Stimulated activated naive CD8-positive, alpha-beta T cell treated with anti-CD3 and anti-CD28 coated beads, Interleukin-15, Interleukin-2, amounts not matched to agents 100 ng/mL and 50 ng/mL, for 24 hours (primary cell): ENCODE measurements around the gene SKAP2.

ENCODE experiments used
- H3K27ac Mint-ChIP-seq: one replicate; pipeline ENCODE4 v1.8.0; 2021; ENCODE audit warnings: mild to moderate bottlenecking, mixed read lengths
- H3K27me3 Mint-ChIP-seq: one replicate; pipeline ENCODE4 v1.8.0; 2021; ENCODE audit warnings: mixed read lengths
- H3K36me3 Mint-ChIP-seq: one replicate; pipeline ENCODE4 v1.8.0; 2021; ENCODE audit warnings: low read depth, mixed read lengths
- H3K4me1 Mint-ChIP-seq: one replicate; pipeline ENCODE4 v1.8.0; 2021; ENCODE audit warnings: low read depth, mixed read lengths
- H3K4me3 Mint-ChIP-seq: one replicate; pipeline ENCODE4 v1.8.0; 2021; ENCODE audit warnings: mild to moderate bottlenecking, mixed read lengths
- H3K9me3 Mint-ChIP-seq: one replicate; pipeline ENCODE4 v1.8.0; 2021; ENCODE audit warnings: mixed read lengths

Gene SKAP2

GRCh38 chr7:26642416-26642815, 222.0 kb downstream of the SKAP2 start:
- no peak overlapping the region for H3K4me3 Mint-ChIP-seq
- no peaks in the 10 kb centered on the region for H3K4me1 Mint-ChIP-seq
- no peaks in the 10 kb centered on the region for H3K9me3 Mint-ChIP-seq
- no peaks in the 10 kb centered on the region for H3K27me3 Mint-ChIP-seq
- H3K36me3 Mint-ChIP-seq = no peaks in the 10 kb centered on the region
- H3K27ac Mint-ChIP-seq = no peak overlapping the region

DNA sequence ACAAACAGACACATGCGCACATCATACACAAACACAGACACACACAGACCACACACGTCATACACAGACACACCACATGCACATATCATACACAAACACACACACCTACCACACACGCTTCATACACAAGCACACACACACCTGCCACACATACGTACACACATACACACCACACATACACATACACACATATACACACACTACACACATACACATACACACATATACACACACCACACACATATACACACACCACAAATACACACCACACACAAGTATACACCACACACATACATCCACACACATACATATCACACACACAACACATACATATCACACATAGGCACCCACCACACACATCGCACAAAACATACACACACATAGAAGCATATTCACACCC, 224.7 kb downstream of the SKAP2 start:
- Mint-ChIP-seq H3K9me3 (no peaks in the 10 kb centered on the region), H3K27me3 (no peaks in the 10 kb centered on the region), H3K4me1 (no peaks in the 10 kb centered on the region), H3K4me3 (no peak overlapping the region), H3K27ac (no peak overlapping the region), H3K36me3 (no peaks in the 10 kb centered on the region)

GRCh38 chr7:26639111-26639510, 225.3 kb downstream of the SKAP2 start:
- no peaks in the 10 kb centered on the region for H3K27me3 Mint-ChIP-seq
- H3K4me3 Mint-ChIP-seq = no peak overlapping the region
- H3K9me3 Mint-ChIP-seq = no peaks in the 10 kb centered on the region
- H3K27ac Mint-ChIP-seq = no peak overlapping the region
- no peaks in the 10 kb centered on the region for H3K36me3 Mint-ChIP-seq
- no peaks in the 10 kb centered on the region for H3K4me1 Mint-ChIP-seq

GRCh38 chr7:26638140-26638539, 226.2 kb downstream of the SKAP2 start:
- Mint-ChIP-seq H3K27me3 (no peaks in the 10 kb centered on the region), H3K27ac (no peak overlapping the region), H3K4me1 (no peaks in the 10 kb centered on the region), H3K4me3 (no peak overlapping the region), H3K36me3 (no peaks in the 10 kb centered on the region), H3K9me3 (no peaks in the 10 kb centered on the region)

GRCh38 chr7:26637610-26638009, 226.8 kb downstream of the SKAP2 start:
- Mint-ChIP-seq H3K36me3 (no peaks in the 10 kb centered on the region), H3K27me3 (no peaks in the 10 kb centered on the region), H3K9me3 (no peaks in the 10 kb centered on the region), H3K4me1 (no peaks in the 10 kb centered on the region), H3K27ac (no peak overlapping the region), H3K4me3 (no peak overlapping the region)

DNA sequence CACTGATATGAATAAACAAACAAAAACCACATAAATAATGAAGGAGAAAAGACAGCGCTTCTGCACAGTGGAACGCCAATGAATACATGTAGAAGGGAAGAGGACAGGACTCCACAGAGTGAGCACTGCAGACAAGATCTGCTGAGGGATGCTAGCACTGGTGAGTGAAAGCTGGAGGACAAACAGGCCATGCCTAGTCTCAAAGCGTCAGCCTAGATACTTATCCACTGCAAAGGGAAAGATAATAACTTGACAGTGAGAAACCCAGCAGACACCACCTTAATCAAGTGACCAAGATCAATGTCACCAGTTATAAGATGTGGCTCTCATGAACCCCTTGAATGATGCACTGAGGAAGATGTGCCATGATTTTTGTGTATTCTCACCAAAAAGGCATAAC, 227.6 kb downstream of the SKAP2 start:
- no peak overlapping the region for H3K4me3 Mint-ChIP-seq
- H3K9me3 Mint-ChIP-seq = no peaks in the 10 kb centered on the region
- H3K27me3 Mint-ChIP-seq = no peaks in the 10 kb centered on the region
- H3K4me1 Mint-ChIP-seq = no peaks in the 10 kb centered on the region
- H3K36me3 Mint-ChIP-seq = no peaks in the 10 kb centered on the region
- no peak overlapping the region for H3K27ac Mint-ChIP-seq

- Mint-ChIP-seq H3K36me3 (no peaks in the 10 kb centered on the region), H3K9me3 (no peaks in the 10 kb centered on the region), H3K4me3 (no peak overlapping the region), H3K4me1 (no peaks in the 10 kb centered on the region), H3K27ac (no peak overlapping the region), H3K27me3 (no peaks in the 10 kb centered on the region)
Observed at GRCh38 chr7:26633557-26633956, 230.8 kb downstream of the SKAP2 start.

DNA sequence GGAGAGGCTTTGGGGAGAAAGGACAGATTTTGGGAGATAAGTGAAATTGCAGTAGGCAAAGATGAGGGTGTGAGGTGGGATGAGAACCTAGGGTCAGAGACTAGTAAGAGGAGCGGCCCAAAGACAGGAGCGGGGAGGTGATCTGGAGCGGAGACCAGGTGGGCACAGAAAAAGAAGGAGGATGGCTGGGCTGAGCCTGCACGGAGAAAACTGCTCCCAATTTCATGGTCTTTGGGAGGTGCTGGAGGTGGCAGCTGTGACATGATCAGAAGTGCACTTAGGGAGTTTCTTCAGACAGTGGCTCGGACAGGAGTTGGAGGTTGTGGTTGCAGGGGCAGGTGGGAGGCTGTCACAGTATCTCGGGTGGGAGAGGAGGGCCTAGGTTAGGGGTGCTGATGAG, 232.8 kb downstream of the SKAP2 start:
- H3K4me3 Mint-ChIP-seq = no peak overlapping the region
- no peaks in the 10 kb centered on the region for H3K36me3 Mint-ChIP-seq
- no peaks in the 10 kb centered on the region for H3K27me3 Mint-ChIP-seq
- no peaks in the 10 kb centered on the region for H3K4me1 Mint-ChIP-seq
- no peaks in the 10 kb centered on the region for H3K9me3 Mint-ChIP-seq
- no peak overlapping the region for H3K27ac Mint-ChIP-seq

DNA sequence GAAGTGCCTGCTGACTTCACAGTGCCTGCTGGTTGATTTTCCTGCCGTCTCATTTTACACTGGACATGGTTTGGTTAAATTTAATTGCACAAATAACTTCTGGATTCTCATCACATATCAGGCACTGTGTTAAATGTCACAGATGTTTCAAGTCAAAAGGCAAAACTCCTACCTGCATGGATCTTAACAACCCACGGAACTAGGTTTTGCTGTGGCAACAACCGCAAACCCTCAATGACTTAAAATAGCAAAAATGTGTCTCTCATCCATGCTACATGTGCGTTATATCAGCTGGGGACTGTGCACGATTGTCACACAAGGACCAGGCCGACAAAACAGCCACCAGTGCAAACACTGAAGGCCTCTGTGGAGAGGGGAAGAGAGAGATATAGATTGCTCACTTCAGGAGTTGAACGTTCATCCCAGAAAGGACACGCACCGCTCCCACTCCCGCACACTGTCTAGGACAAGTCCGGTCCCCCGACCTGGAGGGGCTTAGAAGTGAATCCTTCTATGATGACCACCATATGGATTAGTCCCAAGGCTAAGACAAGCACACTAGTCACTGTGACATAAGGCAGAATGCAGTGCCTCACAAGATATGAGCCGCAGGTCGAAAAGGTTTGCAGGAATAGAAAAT, 233.3 kb downstream of the SKAP2 start:
- no peaks in the 10 kb centered on the region for H3K4me1 Mint-ChIP-seq
- H3K27me3 Mint-ChIP-seq = no peaks in the 10 kb centered on the region
- H3K9me3 Mint-ChIP-seq = no peaks in the 10 kb centered on the region
- H3K4me3 Mint-ChIP-seq = no peak overlapping the region
- H3K27ac Mint-ChIP-seq = no peak overlapping the region
- H3K36me3 Mint-ChIP-seq = no peaks in the 10 kb centered on the region

DNA sequence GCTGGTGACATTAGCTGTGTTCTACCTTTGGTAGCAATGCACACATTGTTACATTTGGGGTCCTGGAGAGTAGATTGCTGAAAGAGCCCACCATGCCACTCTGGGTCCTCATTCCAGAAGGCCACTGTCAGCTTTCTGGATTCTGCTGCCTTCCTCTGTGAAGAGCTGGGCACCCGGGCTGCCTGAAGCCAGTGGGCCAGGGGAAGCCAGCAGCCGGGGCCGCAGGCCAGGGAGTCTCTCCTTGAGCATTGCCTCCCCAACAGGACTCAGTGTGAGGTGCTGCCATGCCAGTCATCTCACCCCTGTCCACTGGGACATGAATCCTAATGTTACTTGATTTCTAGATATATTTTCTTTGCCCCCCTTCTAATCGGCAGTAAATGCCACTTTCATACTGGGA, 234.0 kb downstream of the SKAP2 start:
- Mint-ChIP-seq H3K36me3 (no peaks in the 10 kb centered on the region), H3K27me3 (no peaks in the 10 kb centered on the region), H3K4me1 (no peaks in the 10 kb centered on the region), H3K9me3 (no peaks in the 10 kb centered on the region), H3K4me3 (no peak overlapping the region), H3K27ac (no peak overlapping the region)

- Mint-ChIP-seq H3K9me3 (no peaks in the 10 kb centered on the region), H3K27me3 (no peaks in the 10 kb centered on the region), H3K27ac (no peak overlapping the region), H3K4me3 (no peak overlapping the region), H3K36me3 (no peaks in the 10 kb centered on the region), H3K4me1 (no peaks in the 10 kb centered on the region)
Observed at GRCh38 chr7:26629696-26630095, 234.7 kb downstream of the SKAP2 start.

DNA sequence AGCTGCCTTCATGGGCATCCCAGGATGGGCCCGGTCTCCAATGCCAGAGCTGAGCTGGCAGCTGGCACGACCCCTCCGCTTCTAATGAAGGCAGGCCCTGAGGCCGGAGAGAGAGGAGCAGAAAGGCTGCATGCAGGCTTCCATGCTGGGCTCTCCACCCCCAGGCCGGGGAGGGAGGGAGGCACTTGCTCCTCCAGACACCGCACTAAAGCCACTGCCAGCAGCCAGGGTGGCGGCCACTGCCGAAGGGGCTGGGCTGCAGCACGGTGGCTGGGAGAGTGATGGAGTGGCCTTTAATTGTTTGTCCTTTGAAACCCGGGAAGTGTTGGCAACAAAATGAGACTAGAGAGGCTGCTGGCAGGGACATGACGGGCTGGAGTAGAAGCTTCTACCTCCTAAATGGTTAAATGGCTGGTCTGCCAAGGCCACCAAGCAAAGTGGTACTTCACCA, 236.5 kb downstream of the SKAP2 start:
- no peak overlapping the region for H3K4me3 Mint-ChIP-seq
- no peaks in the 10 kb centered on the region for H3K36me3 Mint-ChIP-seq
- H3K27me3 Mint-ChIP-seq = peaks cover 2% of the 10 kb centered on the region
- H3K9me3 Mint-ChIP-seq = no peaks in the 10 kb centered on the region
- H3K4me1 Mint-ChIP-seq = no peaks in the 10 kb centered on the region
- no peak overlapping the region for H3K27ac Mint-ChIP-seq

DNA sequence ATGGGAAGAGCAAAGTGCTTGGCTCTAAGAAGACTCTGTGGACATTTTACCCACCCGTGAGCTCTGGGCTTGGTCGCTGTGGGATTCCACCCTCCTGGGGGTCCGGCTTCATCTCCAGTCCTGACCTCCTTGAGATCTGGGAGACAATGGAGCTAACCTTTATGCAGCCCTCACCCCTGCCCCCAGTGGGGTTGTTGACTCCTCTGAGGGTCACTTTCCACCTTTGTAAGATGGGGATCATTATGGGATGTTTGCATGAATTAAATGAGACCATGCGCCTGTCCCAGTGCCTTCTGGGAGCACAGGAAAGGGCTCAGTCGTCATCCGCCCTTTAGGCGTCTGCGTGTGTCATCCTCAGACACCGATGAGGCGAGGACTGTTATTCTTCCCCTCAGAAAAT, 237.2 kb downstream of the SKAP2 start:
- Mint-ChIP-seq H3K9me3 (no peaks in the 10 kb centered on the region), H3K36me3 (no peaks in the 10 kb centered on the region)

DNA sequence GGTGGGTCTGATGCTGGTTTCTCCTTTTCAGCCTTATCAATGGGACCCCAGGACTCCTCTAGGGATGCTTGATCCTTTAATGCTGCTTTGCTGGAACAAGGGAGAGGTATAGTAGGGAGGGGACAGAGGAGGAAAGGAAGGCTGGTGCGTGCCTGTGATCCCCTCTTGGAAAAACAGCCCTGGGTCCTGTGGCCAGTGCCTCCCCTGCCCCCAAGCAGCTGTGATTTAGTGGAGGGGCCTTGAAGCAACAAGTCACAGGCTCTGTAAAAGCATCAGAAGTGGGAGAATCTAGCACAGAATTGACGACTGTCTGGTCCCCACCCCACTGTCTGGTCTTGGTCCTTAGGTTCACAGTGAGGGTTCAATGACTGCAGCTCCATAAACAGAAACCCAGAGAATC, 237.7 kb downstream of the SKAP2 start:
- no peak overlapping the region for H3K27ac Mint-ChIP-seq
- no peaks in the 10 kb centered on the region for H3K9me3 Mint-ChIP-seq
- H3K36me3 Mint-ChIP-seq = no peaks in the 10 kb centered on the region
- no peak overlapping the region for H3K4me3 Mint-ChIP-seq
- no peaks in the 10 kb centered on the region for H3K4me1 Mint-ChIP-seq
- peaks cover 4% of the 10 kb centered on the region for H3K27me3 Mint-ChIP-seq

More for the DNA sequence above, 237.2 kb downstream of the SKAP2 start:
- Mint-ChIP-seq H3K4me3 (no peak overlapping the region), H3K4me1 (no peaks in the 10 kb centered on the region), H3K27me3 (peaks cover 4% of the 10 kb centered on the region), H3K27ac (no peak overlapping the region)

DNA sequence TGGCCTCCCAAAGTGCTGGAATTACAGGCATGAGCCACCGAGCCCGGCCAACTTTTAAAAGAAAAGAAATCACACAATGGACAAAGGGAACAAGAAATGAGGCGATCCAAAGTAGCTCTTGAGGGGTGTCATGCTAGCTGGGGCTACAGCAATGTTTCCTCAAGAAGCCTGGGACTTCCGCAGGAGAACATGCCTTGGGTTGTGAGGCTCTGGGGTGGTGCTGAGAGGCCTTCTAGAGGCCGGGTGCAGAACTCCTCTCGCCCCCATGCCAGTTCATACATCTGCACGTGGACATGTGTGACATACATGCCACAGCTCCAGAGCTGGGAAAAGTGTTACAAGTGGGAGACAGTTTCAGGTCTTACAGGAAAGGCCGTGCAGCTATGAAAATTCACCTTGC, 238.2 kb downstream of the SKAP2 start:
- H3K27me3 Mint-ChIP-seq = peaks cover 4% of the 10 kb centered on the region
- no peaks in the 10 kb centered on the region for H3K36me3 Mint-ChIP-seq
- no peaks in the 10 kb centered on the region for H3K9me3 Mint-ChIP-seq
- no peak overlapping the region for H3K27ac Mint-ChIP-seq
- no peak overlapping the region for H3K4me3 Mint-ChIP-seq
- H3K4me1 Mint-ChIP-seq = no peaks in the 10 kb centered on the region

- Mint-ChIP-seq H3K27me3 (peaks cover 4% of the 10 kb centered on the region), H3K9me3 (no peaks in the 10 kb centered on the region), H3K4me1 (no peaks in the 10 kb centered on the region), H3K27ac (no peak overlapping the region), H3K4me3 (no peak overlapping the region), H3K36me3 (no peaks in the 10 kb centered on the region)
Observed at GRCh38 chr7:26625286-26625685, 239.1 kb downstream of the SKAP2 start.
